Neuronal stem cell (in vitro differentiated cells): ENCODE data around the gene GAGE12J.

ENCODE experiments used
- DNase-seq: peaks from one replicate; pipeline ENCODE4 v3.0.0-alpha.2; 2013; ENCODE audit warnings: low spot score
- H2AFZ ChIP-seq: one replicate; pipeline ENCODE4 v1.6.1; 2013; ENCODE audit warnings: mild to moderate bottlenecking, low read length, inconsistent platforms
- H2AK5ac ChIP-seq: 2 replicates; pipeline ENCODE4 v1.6.1; 2013; ENCODE audit warnings: low read depth, mild to moderate bottlenecking, inconsistent platforms, low read length, moderate library complexity, mixed read lengths
- H2BK120ac ChIP-seq: 2 replicates; pipeline ENCODE4 v1.6.1; 2013; ENCODE audit warnings: low read depth, mild to moderate bottlenecking, inconsistent platforms, low read length, moderate library complexity, mixed read lengths
- H2BK12ac ChIP-seq: one replicate; pipeline ENCODE4 v1.6.1; 2013; ENCODE audit warnings: low read length, inconsistent platforms
- H2BK15ac ChIP-seq: 2 replicates; pipeline ENCODE4 v1.6.1; 2013; ENCODE audit warnings: mild to moderate bottlenecking, low read length, inconsistent platforms, mixed read lengths
- H2BK5ac ChIP-seq: one replicate; pipeline ENCODE4 v1.6.1; 2013; ENCODE audit warnings: inconsistent platforms, mild to moderate bottlenecking, low read length, moderate library complexity
- H3K14ac ChIP-seq: one replicate; pipeline ENCODE4 v1.6.1; 2013; ENCODE audit warnings: low read length, inconsistent platforms
- H3K18ac ChIP-seq: 2 replicates; pipeline ENCODE4 v1.6.1; 2013; ENCODE audit warnings: low read length, inconsistent platforms
- H3K23ac ChIP-seq: 2 replicates; pipeline ENCODE4 v1.6.1; 2013; ENCODE audit warnings: low read depth, mild to moderate bottlenecking, mixed read lengths, low read length, inconsistent platforms; ENCODE audit not compliant: poor library complexity
- H3K27ac ChIP-seq: replicated peaks from 3 replicates; pipeline ENCODE4 v1.5.1; 2013; ENCODE audit warnings: low read length, inconsistent platforms
- H3K27me3 ChIP-seq, 3 experiments: 2 replicates each; pipeline ENCODE4 v1.6.1; 2013; ENCODE audit warnings: low read length in 3 of 3, mild to moderate bottlenecking in 2 of 3, inconsistent platforms in 1 of 3, low read depth in 1 of 3, mixed read lengths in 1 of 3, moderate library complexity in 1 of 3; ENCODE audit not compliant: control insufficient read depth in 3 of 3, insufficient read depth in 3 of 3
- H3K36me3 ChIP-seq, 2 donors: replicated peaks in 1 of 2; 2 replicates each; pipeline ENCODE4 v1.6.1; 2013; ENCODE audit warnings: low read length in 2 of 2; ENCODE audit not compliant: control insufficient read depth in 2 of 2, insufficient read depth in 2 of 2
- H3K4ac ChIP-seq: 2 replicates; pipeline ENCODE4 v1.6.1; 2013; ENCODE audit warnings: inconsistent platforms, mild to moderate bottlenecking, low read length, moderate library complexity
- H3K4me1 ChIP-seq, 2 donors: 1 replicate in 1 of 2; 2 replicates in 1 of 2; pipeline ENCODE4 v1.6.1; 2013; ENCODE audit warnings: low read length in 2 of 2, low read depth in 1 of 2; ENCODE audit not compliant: control insufficient read depth in 2 of 2, insufficient read depth in 1 of 2
- H3K4me2 ChIP-seq: one replicate; pipeline ENCODE4 v1.6.1; 2013; ENCODE audit warnings: mild to moderate bottlenecking, low read length, inconsistent platforms; ENCODE audit not compliant: insufficient read depth, poor library complexity, severe bottlenecking
- H3K4me3 ChIP-seq, 2 donors: 2 replicates each; pipeline ENCODE4 v1.5.1; 2013; ENCODE audit warnings: low read length in 2 of 2, mild to moderate bottlenecking in 2 of 2, inconsistent platforms in 1 of 2, moderate library complexity in 1 of 2
- H3K79me1 ChIP-seq: one replicate; pipeline ENCODE4 v1.6.1; 2013; ENCODE audit warnings: low read depth, mild to moderate bottlenecking, inconsistent platforms, low read length, moderate library complexity
- H3K9ac ChIP-seq: one replicate; pipeline ENCODE4 v1.6.1; 2013; ENCODE audit warnings: mild to moderate bottlenecking, low read depth, low read length, inconsistent platforms; ENCODE audit not compliant: poor library complexity
- H3K9me3 ChIP-seq, 2 donors: replicated peaks in 1 of 2; 2 replicates each; pipeline versions ENCODE3 to v1.6.1; 2013; ENCODE audit warnings: low read length in 2 of 2, mild to moderate bottlenecking in 2 of 2, inconsistent platforms in 1 of 2, low read depth in 1 of 2, mixed read lengths in 1 of 2, moderate library complexity in 1 of 2; ENCODE audit not compliant: control insufficient read depth in 2 of 2, insufficient read depth in 1 of 2
- H4K8ac ChIP-seq: one replicate; pipeline ENCODE4 v1.6.1; 2013; ENCODE audit warnings: low read depth, mild to moderate bottlenecking, inconsistent platforms, low read length, moderate library complexity
- H4K91ac ChIP-seq: one replicate; pipeline ENCODE4 v1.6.1; 2013; ENCODE audit warnings: low read length, low read depth, mild to moderate bottlenecking, inconsistent platforms; ENCODE audit not compliant: poor library complexity
- WGBS, 2 donors: extraction: QIAGEN DNeasy Blood & Tissue Kit; methylation state at CpG; one replicate each; pipeline ENCODE4 v1.1.7; 2013; ENCODE audit warnings: missing lambda C conversion rate in 2 of 2, mixed read lengths in 1 of 2; ENCODE audit not compliant: insufficient read length in 2 of 2, insufficient replicate concordance in 1 of 2; ENCODE audit errors: extremely low coverage in 2 of 2; 5-methylcytosine and 5-hydroxymethylcytosine counted together

Gene GAGE12J

GRCh38 chrX:49276671-49277534 is 44.9 kb upstream of the GAGE12J start:
- Histone ChIP-seq H3K79me1 (peaks cover 10% of the 10 kb centered on the region), H3K14ac (no peak overlapping the region), H3K4me3 (no peak overlapping the region), H3K4ac (no peak overlapping the region), H4K8ac (no peak overlapping the region), H3K9me3 (no peaks in the 10 kb centered on the region), H3K27me3 (no peaks in the 10 kb centered on the region), H3K27ac (no peak overlapping the region), H3K4me2 (no peak overlapping the region), H3K23ac (no peak overlapping the region), H2BK5ac (no peak overlapping the region), H2AK5ac (no peak overlapping the region), H3K36me3 (peaks cover 7 to 8% of the 10 kb centered on the region in 2 donors), H3K4me1 (peaks cover 0 to 4% of the 10 kb centered on the region in 2 donors), H2BK12ac (no peak overlapping the region), H2AFZ (no peak overlapping the region), H3K18ac (no peak overlapping the region), H2BK15ac (no peak overlapping the region), H4K91ac (no peak overlapping the region), H2BK120ac (no peak overlapping the region), H3K9ac (no peak overlapping the region)
- no peak for DNase-seq
- no CpG with 5 or more reads among the region's 19 CpGs for WGBS, 2 donors

- Histone ChIP-seq H4K91ac (no peak overlapping the region), H3K27me3 (no peaks in the 10 kb centered on the region), H3K14ac (no peak overlapping the region), H4K8ac (no peak overlapping the region), H2BK5ac (no peak overlapping the region), H3K4me2 (no peak overlapping the region), H3K36me3 (peaks cover 5 to 6% of the 10 kb centered on the region in 2 donors), H3K27ac (no peak overlapping the region), H3K4me1 (peaks cover 0 to 2% of the 10 kb centered on the region in 2 donors), H2AFZ (no peak overlapping the region), H3K9me3 (no peaks in the 10 kb centered on the region), H2BK120ac (no peak overlapping the region), H3K9ac (no peak overlapping the region), H3K18ac (no peak overlapping the region), H3K79me1 (peaks cover 8% of the 10 kb centered on the region), H2AK5ac (no peak overlapping the region), H3K4ac (no peak overlapping the region), H2BK15ac (no peak overlapping the region), H3K23ac (no peak overlapping the region), H2BK12ac (no peak overlapping the region), H3K4me3 (no peak overlapping the region)
- WGBS, 2 donors: no CpG with 5 or more reads among the region's 3 CpGs
- no peak for DNase-seq
These were observed 44.4 kb upstream of the GAGE12J start for GRCh38 chrX:49277535-49277830.

- no peak overlapping the region for H3K4ac ChIP-seq
- no peak overlapping the region for H2BK5ac ChIP-seq
- H2BK12ac ChIP-seq: no peak overlapping the region
- no peaks in the 10 kb centered on the region for H3K27me3 ChIP-seq
- H3K36me3 ChIP-seq: peaks cover under 1 to 3% of the 10 kb centered on the region in 2 donors
- H3K27ac ChIP-seq: no peak overlapping the region
- H2BK120ac ChIP-seq: no peak overlapping the region
- H3K9ac ChIP-seq: no peak overlapping the region
- H3K9me3 ChIP-seq: no peaks in the 10 kb centered on the region
- no peak overlapping the region for H3K18ac ChIP-seq
- H4K91ac ChIP-seq: no peak overlapping the region
- no peak overlapping the region for H3K4me2 ChIP-seq
- no peak overlapping the region for H2AK5ac ChIP-seq
- no CpG with 5 or more reads among the region's 3 CpGs for WGBS, 2 donors
- H3K79me1 ChIP-seq: peaks cover 8% of the 10 kb centered on the region
- H3K4me3 ChIP-seq: no peak overlapping the region
- H2AFZ ChIP-seq: no peak overlapping the region
- no peak overlapping the region for H3K23ac ChIP-seq
- H3K14ac ChIP-seq: no peak overlapping the region
- H4K8ac ChIP-seq: no peak overlapping the region
- DNase-seq: no peak
- H2BK15ac ChIP-seq: no peak overlapping the region
- no peaks in the 10 kb centered on the region for H3K4me1 ChIP-seq
These were observed 43.8 kb upstream of the GAGE12J start for GRCh38 chrX:49278081-49278480.

- no peaks in the 10 kb centered on the region for H3K4me1 ChIP-seq
- no peak overlapping the region for H3K18ac ChIP-seq
- no peak overlapping the region for H2BK12ac ChIP-seq
- no peak overlapping the region for H3K4me2 ChIP-seq
- H4K91ac ChIP-seq: no peak overlapping the region
- no peak overlapping the region for H3K27ac ChIP-seq
- H3K27me3 ChIP-seq: no peaks in the 10 kb centered on the region
- peaks cover 1% of the 10 kb centered on the region for H3K79me1 ChIP-seq
- peak overlapping the region; percentile 17 for H4K8ac ChIP-seq
- H3K23ac ChIP-seq: no peak overlapping the region
- no peak overlapping the region for H3K9ac ChIP-seq
- no peak overlapping the region for H2AFZ ChIP-seq
- no peak overlapping the region for H3K4me3 ChIP-seq
- no peak overlapping the region for H2BK5ac ChIP-seq
- no peak overlapping the region for H2AK5ac ChIP-seq
- no peak overlapping the region for H2BK15ac ChIP-seq
- DNase-seq: no peak
- H3K14ac ChIP-seq: no peak overlapping the region
- no CpG with 5 or more reads among the region's 11 CpGs for WGBS, 2 donors
- H2BK120ac ChIP-seq: no peak overlapping the region
- H3K36me3 ChIP-seq: no peaks in the 10 kb centered on the region
- H3K4ac ChIP-seq: no peak overlapping the region
- no peaks in the 10 kb centered on the region for H3K9me3 ChIP-seq
These were observed 39.2 kb upstream of the GAGE12J start for GRCh38 chrX:49282647-49283011.
